Ramos (cell line): ENCODE results near the gene AMIGO3.

ENCODE experiments used
- in situ Hi-C: fragments of 300-500 bp; cut with MboI; formaldehyde crosslinking; loops from one replicate; pipeline ENCODE4 v1.14.3; 2022; ENCODE audit warnings: low sequenced_read_pairs; ENCODE audit not compliant: unreplicated experiment

The AMIGO3 gene

GRCh38 chr3:49671291-49672288, 47.9 kb downstream of the AMIGO3 start:
- in situ Hi-C loops = loop anchor here (5.0 kb wide), 1 partner anchor 124 kb away; no protein-coding TSS in a partner anchor

- in situ Hi-C loops = loop anchor here (5.0 kb wide), 1 partner anchor 124 kb away; no protein-coding TSS in a partner anchor
Measured at GRCh38 chr3:49670940-49671290, 48.6 kb downstream of the AMIGO3 start.

GRCh38 chr3:49669352-49669751, 50.1 kb downstream of the AMIGO3 start:
- in situ Hi-C loops = no loop called here

- in situ Hi-C loops = no loop called here
Measured at GRCh38 chr3:49668861-49669260, 50.6 kb downstream of the AMIGO3 start.

- in situ Hi-C loops = no loop called here
Measured at GRCh38 chr3:49668414-49668797, 51.1 kb downstream of the AMIGO3 start.

GRCh38 chr3:49667701-49668413, 51.6 kb downstream of the AMIGO3 start:
- in situ Hi-C loops = no loop called here
